ENCODE data around the gene AHNAK.

GRCh38 chr11:62534779-62535545 lies 11.6 kb downstream of the AHNAK start:
- TF ChIP-seq CTCF (conservative IDR thresholded peaks at IDR 0.05 in 1 of 2, IDR thresholded peaks at IDR 0.05 in 1 of 2; ENCODE audit: extremely low read depth in 1 of 2, insufficient read depth in 1 of 2, low read depth in 1 of 2, low read length in 2 of 2) = no peak
- no peak for TF ChIP-seq EZH2 (IDR thresholded peaks at IDR 0.05; ENCODE audit: borderline replicate concordance, low read length)

Measured in mammary epithelial cell (primary cell).